HFFc6 (cell line): ENCODE results near the gene URB2. TPM values are rescaled to one million over a fixed set of nuclear protein-coding genes. Genes with fewer than 3 reads are reported as not detected.
"Not testable (repeated sequence)": the region's sequence is repeated elsewhere in the genome, so short reads cannot be mapped to it uniquely, and the experiment has no call there.

Experiments used
- DNase-seq: peaks from one replicate; pipeline ENCODE4 v3.0.0-alpha.2; 2018
- H3K27ac Mint-ChIP-seq: 2 replicates; pipeline ENCODE4 v1.8.0; 2020; ENCODE audit warnings: mild to moderate bottlenecking, mixed read lengths
- H3K27me3 Mint-ChIP-seq: 2 replicates; pipeline ENCODE4 v1.8.0; 2021; ENCODE audit warnings: mild to moderate bottlenecking, moderate library complexity, mixed read lengths; ENCODE audit not compliant: insufficient read depth
- H3K36me3 Mint-ChIP-seq: 2 replicates; pipeline ENCODE4 v1.8.0; 2021; ENCODE audit warnings: low read depth, mixed read lengths
- H3K4me1 Mint-ChIP-seq: 2 replicates; pipeline ENCODE4 v1.8.0; 2020; ENCODE audit warnings: low read depth, mixed read lengths
- H3K4me3 Mint-ChIP-seq: 2 replicates; pipeline ENCODE4 v1.8.0; 2020; ENCODE audit warnings: mild to moderate bottlenecking, moderate library complexity, mixed read lengths
- H3K9me3 Mint-ChIP-seq: 2 replicates; pipeline ENCODE4 v1.8.0; 2020; ENCODE audit warnings: mild to moderate bottlenecking, mixed read lengths
- CTCF ChIP-seq: fragments of 200-600 bp; sonication (generic); IDR thresholded peaks from 2 replicates; pipeline ENCODE4 v1.5.0; 2021; ENCODE audit warnings: antibody characterized with exemption, mild to moderate bottlenecking
- total RNA-seq, 6 experiments: library from RNA; stranded (reverse); fragmentation: NEBNext Ultra II Directional; extraction: Animal tissue kit (Norgen Biotek cat#: 25700); gene quantifications; 2 replicates in 1 of 6; 3 replicates in 5 of 6; pipeline ENCODE4 v1.2.3, GENCODE V29; 2021

Gene URB2
- total RNA-seq, 6 experiments from 2014 or later, result 8.8 to 12.6 (median 9.8) TPM

GRCh38 chr1:229704157-229704556, 78.1 kb downstream of the URB2 start:
- no peak for TF ChIP-seq CTCF
- H3K27ac Mint-ChIP-seq, result no peak overlapping the region
- no peaks in the 10 kb centered on the region for H3K4me1 Mint-ChIP-seq
- H3K27me3 Mint-ChIP-seq, result peaks cover 1% of the 10 kb centered on the region
- no peaks in the 10 kb centered on the region for H3K9me3 Mint-ChIP-seq
- H3K36me3 Mint-ChIP-seq, result no peaks in the 10 kb centered on the region
- H3K4me3 Mint-ChIP-seq, result no peak overlapping the region
- no peak for DNase-seq

- H3K27me3 Mint-ChIP-seq, H3K4me3 Mint-ChIP-seq, H3K36me3 Mint-ChIP-seq, DNase-seq, H3K4me1 Mint-ChIP-seq, H3K9me3 Mint-ChIP-seq, H3K27ac Mint-ChIP-seq: not testable (repeated sequence)
These were observed 79.1 kb downstream of the URB2 start for GRCh38 chr1:229705152-229705551.

GRCh38 chr1:229707127-229707526, 81.1 kb downstream of the URB2 start:
- H3K9me3 Mint-ChIP-seq, DNase-seq, H3K27me3 Mint-ChIP-seq, H3K36me3 Mint-ChIP-seq, H3K4me3 Mint-ChIP-seq, H3K27ac Mint-ChIP-seq, H3K4me1 Mint-ChIP-seq: not testable (repeated sequence)

- Mint-ChIP-seq H3K27me3 (peaks cover 2% of the 10 kb centered on the region), H3K4me3 (no peak overlapping the region), H3K4me1 (no peaks in the 10 kb centered on the region), H3K36me3 (no peaks in the 10 kb centered on the region), H3K27ac (no peak overlapping the region), H3K9me3 (no peaks in the 10 kb centered on the region)
- TF ChIP-seq CTCF, result no peak
- DNase-seq, result no peak
These were observed 83.5 kb downstream of the URB2 start for GRCh38 chr1:229709500-229710013.

Other genes with a start within 250 kb of the URB2 start
- not detected for gene ACTA1, start 192.2 kb upstream of the URB2 start, total RNA-seq
- gene NUP133, start 117.9 kb upstream of the URB2 start, total RNA-seq, result 10 to 100 TPM; 34.3 to 42.8 (median 36.0) TPM
- 10 to 100 TPM; 16.1 to 21.0 (median 18.4) TPM for gene ABCB10, start 67.5 kb upstream of the URB2 start, total RNA-seq
- 10 to 100 TPM; 17.6 to 20.7 (median 20.3) TPM for gene TAF5L, start 125 bp upstream of the URB2 start, total RNA-seq